ENCODE measurements around the gene TNRC6C.
A peak's percentile ranks its signal among the peaks of the same experiment; 100 is the strongest.

Gene TNRC6C

DNA sequence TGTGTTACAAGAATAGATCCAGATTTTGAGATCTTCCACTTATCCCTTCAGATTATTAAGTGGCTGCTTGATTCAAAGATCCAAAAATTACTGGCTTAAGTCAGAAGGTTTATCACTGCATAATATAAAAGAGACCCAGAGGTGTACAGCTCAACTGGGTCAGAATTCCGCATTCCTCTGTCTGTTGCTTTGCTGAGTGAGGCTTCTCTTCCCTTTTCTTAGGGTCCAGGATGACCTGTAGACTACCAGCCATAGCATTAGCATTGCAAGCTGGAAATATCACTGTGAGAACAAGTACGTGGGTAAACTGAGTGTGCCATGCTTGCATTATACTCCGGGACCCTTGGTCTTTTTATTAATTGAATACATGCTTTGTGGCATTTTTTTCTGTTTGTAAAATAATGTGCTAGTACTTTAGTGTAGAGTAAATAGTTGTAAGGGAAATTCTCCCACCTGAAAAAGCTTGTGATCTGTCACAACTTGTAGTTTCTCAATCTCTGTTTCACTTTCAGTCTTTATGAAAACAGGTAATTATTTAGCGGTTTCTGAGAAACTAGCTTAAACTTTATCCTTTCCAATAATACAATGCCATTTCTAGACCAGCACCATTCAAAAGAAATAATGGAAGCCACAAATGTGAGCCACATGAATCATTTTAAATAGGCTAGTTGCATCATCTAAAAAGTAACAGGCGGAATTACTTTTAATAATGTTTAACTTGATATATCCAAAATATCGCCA lies 61.6 kb downstream of the TNRC6C start:
- DNase-seq, result no peak

DNA sequence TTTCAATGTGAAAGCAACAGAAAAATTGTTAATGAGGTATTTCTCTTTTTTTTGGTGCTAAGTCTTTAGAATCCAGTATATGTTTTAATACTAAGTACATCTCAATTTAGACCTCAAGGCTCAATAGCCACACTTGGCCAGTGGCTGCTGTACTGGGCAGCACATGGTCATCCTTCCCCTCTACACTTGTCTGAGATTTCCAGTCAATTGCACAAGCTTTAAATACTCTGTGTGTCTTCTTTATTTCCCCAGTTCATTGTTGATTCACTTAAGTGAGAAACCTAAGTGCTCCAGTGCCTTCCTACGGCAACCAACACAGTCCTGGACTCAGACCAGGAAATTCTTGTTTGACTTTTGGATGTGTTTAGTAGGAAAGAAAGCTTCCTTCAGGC lies 62.2 kb downstream of the TNRC6C start:
- DNase-seq, result no peak

DNA sequence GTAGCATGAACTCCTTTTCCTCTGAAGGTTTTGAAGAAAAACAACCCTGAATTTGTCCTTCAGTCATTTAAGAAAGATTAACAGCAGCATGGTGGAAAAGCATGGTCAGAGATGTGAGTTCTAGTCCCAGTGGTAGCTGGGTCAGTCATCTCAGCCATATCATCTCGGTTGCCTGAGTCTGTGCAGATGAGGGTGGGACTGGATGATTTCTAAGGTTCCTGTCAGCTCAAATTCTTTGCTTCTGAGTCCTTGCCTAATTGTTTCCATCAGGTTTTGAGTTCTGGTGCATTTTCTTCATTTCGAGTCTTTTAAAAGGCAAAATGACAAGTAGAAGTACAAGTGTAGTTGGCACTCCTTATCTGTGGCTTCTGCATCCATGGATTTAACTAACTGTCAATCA lies 63.9 kb downstream of the TNRC6C start:
- DNase-seq, result no peak

GRCh38 chr17:78023042-78023441 lies 64.5 kb downstream of the TNRC6C start:
- DNase-seq, result no peak

GRCh38 chr17:78026381-78026780 lies 67.9 kb downstream of the TNRC6C start:
- DNase-seq, result no peak

DNA sequence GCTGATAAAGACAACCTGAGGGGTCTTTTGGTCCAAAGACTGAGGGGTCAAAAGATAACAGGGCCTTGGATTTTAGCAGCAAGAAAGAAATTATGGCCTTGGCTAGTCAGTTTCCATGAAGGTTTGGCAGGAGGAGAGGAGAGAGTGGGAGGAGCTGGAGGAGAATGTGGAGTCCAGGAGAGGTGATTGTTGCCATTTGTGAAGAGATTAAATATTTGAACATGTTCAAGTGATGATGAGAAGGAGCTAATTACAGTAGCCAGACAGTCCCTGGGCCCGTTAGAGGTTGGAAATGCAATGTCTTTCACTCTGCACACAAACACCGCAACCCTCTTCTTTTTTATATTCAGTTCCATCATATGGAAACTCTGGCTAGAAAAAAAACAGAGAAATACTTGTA lies 68.6 kb downstream of the TNRC6C start:
- DNase-seq, result no peak

DNA sequence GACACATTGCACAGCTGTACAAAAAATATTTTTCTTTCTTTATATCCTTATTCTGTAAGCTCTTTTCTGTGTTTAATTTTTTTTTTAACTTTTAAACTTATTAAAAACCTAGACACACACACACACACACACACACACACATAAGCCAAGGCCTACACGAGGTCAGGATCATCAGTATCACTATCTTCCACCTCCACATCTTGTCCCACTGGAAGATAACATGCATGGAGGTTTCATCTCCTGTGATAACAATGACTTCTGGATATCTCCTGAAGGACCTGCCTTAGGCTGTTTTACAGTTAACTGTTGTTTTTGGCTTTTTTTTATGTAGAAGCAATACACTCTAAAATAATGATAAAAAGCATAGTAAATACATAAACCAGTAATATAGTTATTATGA lies 71.2 kb downstream of the TNRC6C start:
- DNase-seq, result no peak

GRCh38 chr17:78031435-78031834 lies 72.9 kb downstream of the TNRC6C start:
- no peak for DNase-seq

- no peak for DNase-seq
Measured at GRCh38 chr17:78032166-78032565, 73.7 kb downstream of the TNRC6C start.

DNA sequence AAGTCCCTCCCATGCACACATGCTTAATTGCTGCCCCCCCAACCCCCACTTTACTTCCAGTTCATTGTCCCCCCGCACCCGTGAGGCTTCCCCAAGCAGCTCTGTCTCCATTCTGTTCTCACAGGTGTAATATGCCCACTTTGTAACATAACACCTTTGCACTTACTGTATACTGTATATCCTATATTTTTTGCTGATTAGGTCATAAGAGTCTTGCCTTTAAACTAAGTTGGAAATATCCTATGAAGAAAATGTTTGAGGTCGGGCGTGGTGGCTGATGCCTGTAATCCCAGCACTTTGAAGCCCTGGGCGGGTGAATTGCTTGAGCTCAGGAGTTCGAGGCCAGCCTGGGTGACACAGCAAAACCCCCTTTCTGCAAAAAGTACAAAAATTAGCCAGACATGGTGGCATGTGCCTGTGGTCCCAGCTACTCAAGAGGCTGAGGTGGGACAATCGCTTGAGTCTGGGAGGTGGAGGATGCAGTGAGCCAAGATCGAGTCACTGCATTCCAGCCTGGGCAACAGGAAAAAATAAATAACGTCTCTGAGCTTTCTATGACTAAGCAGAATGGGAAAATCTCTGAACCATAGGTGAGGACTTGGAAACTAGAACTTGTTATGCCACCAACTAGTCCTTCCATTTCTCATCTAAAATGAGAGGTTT lies 76.1 kb downstream of the TNRC6C start:
- DNase-seq, result no peak

GRCh38 chr17:78037280-78037679 lies 78.8 kb downstream of the TNRC6C start:
- DNase-seq, result no peak

DNA sequence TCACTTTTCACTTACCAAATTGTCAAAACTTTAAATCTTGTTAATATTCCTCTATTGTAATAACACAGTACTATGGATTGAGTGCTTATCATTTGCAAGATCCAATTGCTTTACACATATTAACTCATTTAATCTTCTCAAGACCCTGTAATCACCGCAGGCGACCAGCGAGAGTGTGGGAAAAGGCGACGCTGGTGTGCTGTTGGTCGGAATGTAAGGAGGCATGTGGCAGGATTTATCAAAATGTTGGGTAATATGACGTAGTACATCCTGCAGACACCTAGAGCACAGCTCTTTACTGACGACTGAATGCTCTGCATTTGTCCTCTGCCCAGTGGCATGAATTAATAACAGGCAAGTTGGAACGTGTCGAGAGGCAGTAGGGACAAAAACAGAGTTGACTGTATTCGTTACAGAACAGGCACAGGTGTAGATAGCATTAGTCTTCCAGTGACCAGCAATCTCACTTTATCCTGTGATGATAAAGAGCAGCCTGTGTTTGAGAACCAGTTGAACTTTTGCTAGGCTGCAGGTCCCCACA lies 80.3 kb downstream of the TNRC6C start:
- DNase-seq, result no peak

DNA sequence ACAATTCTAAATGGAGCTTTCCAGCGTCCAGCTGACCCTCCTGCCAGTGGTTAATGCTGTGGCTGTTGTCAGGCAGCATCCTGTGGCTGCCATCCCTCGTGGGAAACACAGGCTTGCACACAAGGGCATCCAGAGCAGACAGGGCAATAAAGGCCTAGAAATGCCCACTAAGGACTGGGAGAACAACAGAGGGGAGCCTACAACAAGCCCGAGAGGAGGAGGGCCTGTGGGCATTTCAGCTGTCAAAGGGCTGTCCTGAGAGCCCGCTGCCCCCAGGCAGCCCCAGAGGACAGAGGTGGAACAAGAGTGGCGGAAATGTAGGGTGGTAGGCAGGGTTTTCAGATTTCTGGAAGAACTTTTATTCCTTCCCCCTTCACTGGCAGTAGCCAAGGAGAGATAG lies 81.1 kb downstream of the TNRC6C start:
- DNase-seq, result no peak

GRCh38 chr17:78040440-78041385 lies 82.2 kb downstream of the TNRC6C start:
- DNase-seq, result peak; percentile 66

DNA sequence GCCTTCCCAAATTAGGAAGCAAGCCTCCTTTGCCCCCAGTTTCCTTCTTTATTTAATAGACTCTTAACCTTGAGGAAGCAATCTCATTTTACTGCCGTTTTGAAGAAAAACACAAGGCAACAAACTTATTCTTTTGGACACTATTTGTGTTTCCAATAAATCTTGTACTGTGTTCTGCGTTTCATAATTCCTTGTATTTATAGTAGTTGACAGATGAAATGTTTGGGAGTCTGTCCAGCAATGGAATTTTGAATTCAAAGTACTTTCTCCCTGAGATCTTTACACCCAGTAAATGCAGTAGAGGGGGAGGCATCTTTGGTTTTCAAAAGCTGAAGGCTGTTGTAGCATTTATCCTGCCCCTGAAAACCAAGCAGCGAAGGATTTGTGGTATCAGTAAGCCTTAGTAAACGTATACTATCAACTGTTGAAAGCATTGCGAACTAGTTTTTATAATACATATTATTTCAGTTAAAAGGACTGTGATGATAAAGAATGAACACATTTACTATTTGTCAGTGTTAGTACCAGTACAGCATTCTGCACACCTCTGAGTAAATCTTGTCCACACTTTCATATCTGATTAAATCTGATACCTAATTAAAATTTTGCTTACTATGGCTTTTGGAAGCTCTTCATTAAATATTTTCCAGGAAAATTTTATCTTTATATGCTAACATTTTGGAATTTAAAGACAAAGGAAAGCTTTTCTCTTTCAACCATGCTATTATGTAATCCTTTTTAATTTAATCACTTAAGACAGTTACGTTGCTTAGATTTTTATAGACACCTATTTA lies 83.1 kb downstream of the TNRC6C start:
- DNase-seq, result no peak

- no peak for DNase-seq
Measured at GRCh38 chr17:78042542-78042941, 84.0 kb downstream of the TNRC6C start.

GRCh38 chr17:78043031-78043430 lies 84.5 kb downstream of the TNRC6C start:
- no peak for DNase-seq

GRCh38 chr17:78044280-78044835 lies 85.9 kb downstream of the TNRC6C start:
- DNase-seq, result no peak

DNA sequence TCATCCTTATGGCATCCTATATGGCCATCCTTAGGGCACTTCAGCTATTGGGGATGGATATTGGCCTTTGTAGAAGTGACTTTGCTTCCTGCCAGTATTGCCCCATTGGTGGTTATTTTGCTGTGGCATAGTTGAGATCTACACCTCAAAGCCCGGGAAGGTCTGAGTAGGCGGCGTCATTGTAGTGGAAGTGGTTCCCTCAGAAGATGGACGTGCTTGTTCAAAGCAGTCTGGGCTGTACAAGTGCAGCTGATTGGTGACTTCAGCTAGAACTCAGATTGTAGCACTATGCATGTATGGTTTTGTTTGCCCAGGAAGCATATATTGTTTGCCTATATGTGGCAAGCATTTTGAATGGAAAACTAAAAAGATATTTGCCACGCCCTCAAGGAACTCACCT lies 86.8 kb downstream of the TNRC6C start:
- no peak for DNase-seq

- DNase-seq, result no peak
Measured at GRCh38 chr17:78046923-78047322, 88.4 kb downstream of the TNRC6C start.

DNA sequence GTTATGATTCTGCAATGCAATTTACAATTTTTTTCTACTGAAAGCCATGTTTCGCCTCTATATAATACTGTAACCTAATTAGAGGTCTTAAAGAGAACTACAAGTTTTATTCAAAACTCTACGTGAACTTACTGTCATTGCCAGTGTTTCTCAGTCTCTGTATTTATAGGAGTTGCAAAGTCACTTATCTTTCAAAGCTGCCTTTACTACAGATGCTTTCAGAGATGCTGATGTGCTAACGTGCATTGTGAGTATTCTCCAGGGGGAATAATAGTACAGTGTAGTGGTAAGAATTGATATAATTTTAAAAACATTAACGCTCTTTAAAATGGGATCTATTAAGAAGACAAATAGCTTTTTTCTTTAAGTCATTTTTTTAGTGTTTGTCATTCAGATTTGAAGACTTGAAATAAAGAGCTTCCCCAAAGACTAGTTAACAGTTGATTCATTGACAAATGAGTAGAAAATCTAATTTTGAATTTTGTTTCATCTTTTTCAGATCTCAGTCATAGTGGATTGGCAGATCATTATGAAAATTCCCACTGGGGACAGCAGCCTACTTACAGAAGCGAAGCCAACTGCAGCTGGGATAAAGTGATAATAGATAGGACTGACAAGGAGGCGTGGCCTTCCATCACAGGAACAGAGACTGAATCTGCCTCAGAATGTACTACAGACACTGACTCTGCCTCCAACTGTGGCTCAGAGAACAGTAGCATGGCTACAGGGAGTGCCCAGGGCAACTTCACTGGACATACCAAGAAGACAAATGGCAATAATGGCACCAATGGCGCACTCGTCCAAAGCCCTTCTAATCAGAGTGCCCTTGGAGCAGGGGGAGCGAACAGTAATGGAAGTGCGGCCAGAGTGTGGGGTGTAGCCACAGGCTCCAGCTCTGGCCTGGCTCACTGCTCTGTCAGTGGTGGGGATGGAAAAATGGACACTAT lies 90.1 kb downstream of the TNRC6C start:
- DNase-seq, result no peak

Measured in NCI-H2081 treated with DMSO at 0.1 percent for 48 hours (cell line).